NCI-H69 (cell line): ENCODE data around the gene GOSR2.
"Not testable (repeated sequence)": the region's sequence is repeated elsewhere in the genome, so short reads cannot be mapped to it uniquely, and the experiment has no call there.

Experiments
- DNase-seq: peaks from one replicate; lab custom pipeline; 2025; lab: John Stamatoyannopoulos, UW

The GOSR2 gene

DNA sequence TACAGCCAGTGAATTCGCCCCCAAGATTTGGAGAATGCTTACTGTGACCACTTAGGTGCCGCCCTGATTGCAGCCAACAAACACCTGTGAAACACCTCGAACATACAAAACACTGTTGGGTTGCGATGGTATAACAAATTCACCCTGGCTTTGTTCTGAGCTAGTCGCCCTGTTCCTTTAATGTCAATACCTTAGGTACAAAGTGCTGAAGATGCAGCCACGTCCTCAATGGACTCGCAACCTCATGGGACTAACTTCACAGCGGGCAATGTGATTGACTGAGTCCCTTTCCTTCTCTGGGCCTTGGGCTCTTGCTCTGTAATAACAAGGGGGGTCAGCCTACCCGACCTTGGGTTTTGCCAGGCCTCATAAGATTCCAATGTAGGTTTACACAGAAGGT, 28.9 kb upstream of the GOSR2 start:
- no peak for DNase-seq

DNA sequence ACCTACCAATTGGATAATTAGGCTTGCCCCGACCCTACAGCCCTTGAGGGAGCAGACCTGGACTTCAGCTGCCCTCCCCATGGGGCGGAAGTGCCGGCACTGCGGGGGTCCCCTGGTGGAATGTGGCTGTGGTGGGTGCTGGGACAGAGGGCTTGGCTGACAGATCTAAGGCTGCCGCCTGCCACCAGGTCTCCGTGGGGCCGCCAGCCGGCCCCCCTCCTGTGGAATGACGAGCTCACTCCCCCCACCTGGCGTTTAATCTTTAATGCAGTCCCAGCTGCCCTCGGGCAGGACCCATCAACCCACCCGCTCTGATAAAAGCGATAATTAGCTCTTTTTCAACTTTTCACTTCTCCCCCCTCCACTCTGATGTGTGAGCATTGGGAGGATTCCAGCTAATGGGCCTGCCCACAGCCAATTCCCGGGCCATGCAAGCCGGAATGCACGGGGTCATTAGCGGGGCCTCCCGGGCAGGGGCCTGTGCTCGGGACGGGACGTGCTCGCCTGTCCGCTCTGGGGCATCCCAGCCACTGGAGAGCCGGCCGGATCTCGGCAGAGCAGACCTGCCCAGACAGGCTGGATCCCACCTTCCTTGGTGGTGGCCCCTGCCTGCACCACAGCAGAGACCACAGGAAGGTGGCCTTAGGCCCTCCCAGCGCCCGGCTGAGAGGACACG, 28.3 kb upstream of the GOSR2 start:
- DNase-seq, result no peak

DNA sequence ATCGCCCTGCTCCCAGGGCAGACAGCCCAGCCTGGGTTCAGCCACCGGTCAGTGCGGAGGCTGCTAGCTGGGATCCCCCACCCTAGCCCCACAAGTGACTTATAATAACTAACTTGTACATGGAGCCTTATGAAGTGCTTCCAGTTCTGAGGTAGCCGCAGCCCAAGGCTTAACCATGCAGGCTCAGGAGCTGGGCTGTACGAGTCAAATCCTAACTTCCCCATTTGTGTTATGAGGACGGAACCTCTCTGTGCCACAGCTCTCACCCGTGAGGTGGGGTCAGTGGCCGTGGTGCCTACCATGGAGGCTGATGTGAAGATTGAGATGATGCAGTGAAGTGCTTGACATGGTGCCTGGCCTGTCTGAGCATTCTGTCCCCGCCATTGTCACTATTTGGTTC, 27.8 kb upstream of the GOSR2 start:
- no peak for DNase-seq

DNA sequence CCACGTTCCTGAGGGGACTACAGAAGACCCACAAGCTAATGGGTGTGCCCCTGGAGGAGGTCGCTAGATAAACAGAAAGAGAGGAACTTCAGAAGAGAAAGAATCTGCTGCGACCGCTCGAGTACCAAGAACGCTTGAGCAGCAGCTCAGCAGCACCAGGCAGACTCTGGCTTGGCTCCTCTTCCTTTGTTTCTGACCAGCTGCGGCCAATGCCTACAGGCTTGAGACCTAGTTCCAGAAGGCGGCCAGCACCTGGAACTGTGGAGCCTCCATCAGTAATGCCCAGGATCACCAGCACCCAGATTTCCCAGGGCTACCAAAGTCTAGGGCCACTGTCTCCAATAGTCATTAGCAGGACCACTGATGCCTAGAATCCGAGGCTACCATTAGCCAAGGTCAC, 26.0 kb upstream of the GOSR2 start:
- no peak for DNase-seq

DNA sequence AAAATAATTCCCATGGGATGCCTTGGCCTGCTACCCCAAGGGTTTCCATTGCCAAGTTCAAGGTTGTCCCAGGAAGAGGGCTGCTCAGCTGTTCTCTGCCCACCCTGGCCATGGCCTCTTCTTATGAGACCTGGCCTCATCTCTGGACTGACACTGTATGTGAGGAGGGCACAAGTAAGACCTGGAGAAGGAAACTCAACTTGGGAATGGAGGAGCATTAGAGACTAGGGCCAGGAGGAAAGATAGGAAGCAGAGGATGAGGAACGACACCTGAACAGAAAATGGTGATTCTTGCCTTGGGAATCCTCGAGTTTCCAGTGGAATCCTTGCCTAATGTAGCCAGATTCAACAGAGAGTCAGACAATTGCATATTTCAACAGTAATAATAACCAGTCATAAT, 24.6 kb upstream of the GOSR2 start:
- DNase-seq, result no peak

DNA sequence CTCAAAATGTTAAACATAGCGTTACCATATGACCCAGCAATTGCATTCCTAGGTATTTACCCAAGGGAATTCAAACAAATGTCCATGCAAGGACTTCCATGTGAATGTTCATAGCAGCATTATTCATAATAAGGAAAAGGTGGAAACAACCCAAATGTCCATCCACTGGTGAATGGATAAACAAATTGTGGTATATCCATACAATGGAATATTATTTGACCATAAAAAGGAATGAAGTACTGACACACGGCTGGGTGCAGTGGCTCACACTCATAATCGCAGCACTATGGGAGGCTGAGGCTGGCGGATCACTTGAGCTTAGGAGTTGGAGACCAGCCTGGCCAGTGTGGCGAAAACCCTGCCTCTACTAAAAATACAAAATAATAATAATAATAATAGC, 24.1 kb upstream of the GOSR2 start:
- DNase-seq, result no peak

DNA sequence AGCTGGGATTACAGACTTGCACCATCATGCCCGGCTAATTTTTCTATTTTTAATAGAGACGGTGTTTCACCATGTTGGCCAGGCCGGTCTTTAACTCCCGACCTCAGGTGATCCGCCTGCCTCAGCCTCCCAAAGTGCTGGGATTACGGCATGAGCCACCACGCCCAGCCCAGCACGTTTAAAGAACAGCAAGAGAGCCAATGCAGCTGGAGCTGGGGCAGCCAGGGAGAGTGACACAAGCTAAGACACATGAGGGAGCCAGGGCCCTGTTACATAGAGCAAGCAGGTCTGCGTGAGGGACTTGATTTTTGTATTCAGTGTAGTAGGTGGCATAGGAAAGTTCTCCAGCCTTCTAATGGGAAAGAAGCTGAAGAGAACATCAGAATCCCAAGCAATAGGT, 21.7 kb upstream of the GOSR2 start:
- no peak for DNase-seq

DNA sequence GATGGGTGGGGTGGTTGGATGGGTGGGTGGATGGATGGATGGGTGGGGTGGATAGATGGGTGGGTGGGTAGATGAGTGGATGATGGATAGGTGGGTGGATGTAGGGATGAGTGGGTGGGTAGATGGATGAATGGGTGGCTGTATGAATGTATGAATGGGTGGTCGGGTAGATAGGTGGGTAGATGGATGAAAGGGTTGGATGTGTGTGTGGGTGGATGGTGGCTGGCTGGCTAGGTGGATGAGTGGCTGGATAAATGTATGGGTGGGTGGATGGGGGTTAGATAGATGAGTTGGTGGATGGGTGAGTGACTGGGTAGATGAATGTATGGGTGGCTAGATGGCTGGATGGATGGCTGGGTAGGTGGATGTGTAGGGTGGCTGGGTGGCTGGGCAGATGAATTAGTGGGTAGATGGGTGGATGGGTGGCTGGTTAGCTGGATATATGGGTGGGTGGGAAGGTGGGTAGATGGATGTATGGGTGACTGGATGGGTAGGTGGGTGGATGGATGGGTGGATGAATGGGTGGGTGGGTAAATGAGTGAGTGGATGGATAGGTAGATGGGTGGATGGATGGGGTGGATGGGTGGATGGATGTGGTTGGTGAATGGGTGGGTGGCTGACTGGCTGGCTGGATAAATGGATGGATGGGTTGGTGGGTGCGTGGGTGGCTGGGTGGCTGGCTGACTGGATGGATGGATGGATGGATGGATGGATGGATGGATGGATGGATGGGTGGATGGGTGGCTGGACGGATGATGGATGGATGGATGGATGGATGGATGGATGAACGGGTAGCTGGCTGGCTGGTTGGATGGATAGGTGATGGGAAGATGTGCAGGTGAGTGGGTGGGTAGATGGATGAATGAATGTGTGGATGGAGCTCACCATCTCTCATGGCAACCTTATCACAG, 18.9 kb upstream of the GOSR2 start:
- no peak for DNase-seq

DNA sequence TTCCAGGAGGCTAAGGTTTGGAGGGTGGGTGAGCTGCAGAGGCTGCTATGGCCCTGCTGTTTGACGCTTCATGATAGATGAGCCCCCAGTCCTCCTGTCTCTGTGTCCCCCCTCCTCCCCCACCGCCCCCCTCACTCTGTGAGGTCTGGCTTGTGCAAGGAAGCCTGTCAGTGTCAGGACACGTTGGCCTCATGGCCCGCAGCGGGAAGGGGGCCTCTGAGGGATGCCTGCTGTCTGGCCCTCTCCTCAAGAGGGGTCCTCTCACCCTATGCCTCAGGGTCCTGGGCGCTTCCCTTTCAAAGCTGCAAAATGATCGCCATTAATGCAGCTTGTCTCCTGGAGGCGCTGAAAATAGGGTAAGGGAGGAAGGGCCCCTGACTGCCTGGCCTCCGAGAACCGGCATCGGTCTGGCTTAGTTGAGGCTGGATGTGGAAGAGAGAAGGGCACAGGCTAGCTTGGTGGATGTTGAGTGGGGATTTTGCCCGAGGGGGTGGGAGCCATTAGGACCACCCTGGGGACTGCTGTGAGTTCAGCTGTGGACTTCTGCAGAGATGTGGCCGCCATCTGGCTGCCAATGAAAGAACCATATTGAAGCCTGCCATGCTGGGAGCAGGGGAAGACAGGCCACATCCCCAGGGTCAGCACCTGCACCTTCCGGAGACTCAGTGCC, 14.8 kb upstream of the GOSR2 start:
- no peak for DNase-seq

DNA sequence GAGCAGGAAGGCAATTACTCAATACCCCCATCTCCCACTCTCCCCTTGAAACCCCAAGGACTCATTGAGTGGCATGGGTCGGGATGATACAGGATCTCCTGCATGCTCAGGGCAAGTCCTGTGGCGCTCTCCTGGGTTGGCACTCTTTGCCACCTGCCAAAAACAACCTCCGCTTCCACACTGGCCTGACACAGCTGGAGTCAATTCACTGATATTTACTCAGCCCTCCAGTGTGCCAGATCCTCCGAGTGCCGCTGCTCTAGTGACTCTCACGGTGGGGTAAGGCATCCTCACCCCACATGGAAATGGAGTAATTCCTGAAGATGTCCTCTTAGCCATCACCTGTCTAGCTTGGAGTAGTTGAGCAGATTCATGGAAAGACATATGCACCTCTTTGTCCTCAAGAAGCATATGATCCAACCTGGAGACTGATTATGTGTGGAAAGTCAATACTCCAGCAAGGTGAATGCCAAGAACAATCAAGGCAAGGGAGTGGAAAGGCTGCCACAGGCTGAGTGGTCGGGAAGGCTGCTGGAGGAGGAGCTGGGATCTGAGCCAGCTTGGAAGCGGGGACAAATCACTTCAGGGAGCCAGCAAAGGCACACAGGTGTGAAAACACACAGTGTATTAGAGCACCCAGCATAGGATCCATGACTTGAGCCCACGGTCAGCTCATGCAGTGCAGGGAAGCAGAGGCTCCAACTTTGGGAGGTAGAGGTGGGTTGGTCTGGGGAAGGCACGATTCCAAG, 12.6 kb upstream of the GOSR2 start:
- DNase-seq, result peak; percentile 88

DNA sequence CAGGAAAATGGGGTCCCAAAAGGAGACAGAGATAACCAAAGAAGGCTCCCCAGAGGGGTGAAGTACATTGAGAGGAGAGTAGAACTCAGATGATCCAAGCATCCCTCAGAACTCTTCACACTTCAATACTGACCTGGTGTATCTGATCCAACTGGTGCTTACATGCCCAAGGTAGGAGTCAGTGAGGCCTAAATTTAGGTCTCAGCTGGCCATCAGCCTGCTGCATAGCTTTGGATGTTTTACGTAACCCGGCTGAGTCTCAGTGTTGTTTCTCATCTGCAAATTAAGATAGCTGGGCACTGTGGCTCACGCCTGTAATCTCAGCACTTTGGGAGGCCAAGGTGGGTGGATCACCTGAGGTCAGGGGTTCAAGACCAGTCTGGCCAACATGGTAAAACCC, 11.6 kb upstream of the GOSR2 start:
- DNase-seq, result no peak

DNA sequence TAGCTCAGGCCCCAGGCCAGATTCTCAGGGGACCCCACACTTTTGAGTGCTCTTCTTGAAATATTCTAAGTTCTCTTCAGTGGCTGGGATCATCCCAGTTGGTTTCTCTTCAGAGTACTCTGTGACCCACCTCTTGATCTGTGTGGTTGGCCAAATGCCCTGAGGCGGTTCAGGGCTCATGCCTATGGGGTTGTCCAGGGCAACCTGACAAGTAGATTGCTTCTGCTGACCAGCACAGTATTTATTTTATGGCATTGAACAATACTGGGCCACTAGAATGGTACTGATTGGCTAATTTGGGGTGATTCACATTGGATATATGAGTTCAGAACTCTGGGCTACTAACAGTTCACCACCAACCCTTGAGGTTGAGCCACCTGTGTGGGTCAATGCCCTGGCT, 7.4 kb upstream of the GOSR2 start:
- no peak for DNase-seq

DNA sequence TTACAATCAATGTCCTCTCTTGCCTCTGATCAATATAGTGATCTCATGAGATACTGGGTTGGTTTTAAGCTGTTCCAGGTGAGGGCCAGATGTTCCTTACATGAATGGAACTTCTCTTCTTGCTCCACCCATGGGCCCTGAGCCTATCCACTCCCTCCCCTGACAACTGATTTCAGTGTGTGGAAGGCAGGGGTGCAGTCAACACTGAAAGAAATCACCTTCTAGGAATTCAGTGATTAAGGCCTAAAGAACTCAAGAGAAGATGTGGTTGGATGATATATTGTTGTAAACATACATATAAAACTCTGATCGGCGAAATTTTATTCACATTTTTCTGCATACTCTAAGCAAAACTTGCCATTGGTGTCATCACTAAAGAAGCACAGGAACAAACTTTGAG, 6.7 kb upstream of the GOSR2 start:
- DNase-seq, result no peak

DNA sequence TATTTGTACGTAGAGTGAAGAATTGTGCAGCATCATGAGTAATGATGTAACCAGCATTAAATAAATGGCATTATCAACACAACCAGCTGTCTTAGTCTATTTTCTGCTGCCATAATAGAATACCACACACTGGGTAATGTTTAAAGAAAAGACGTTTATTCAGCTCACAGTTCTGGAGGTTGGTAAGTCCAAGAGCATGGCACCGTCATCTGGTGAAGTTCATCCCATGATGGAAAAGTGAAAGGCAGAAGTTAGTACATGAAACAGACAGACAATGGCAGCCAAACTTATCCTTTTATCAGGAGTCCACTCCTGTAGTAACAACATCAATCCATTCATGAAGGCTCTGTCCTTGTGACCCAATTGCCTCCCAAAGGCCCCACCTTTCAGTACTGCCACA, 6.3 kb upstream of the GOSR2 start:
- no peak for DNase-seq

DNA sequence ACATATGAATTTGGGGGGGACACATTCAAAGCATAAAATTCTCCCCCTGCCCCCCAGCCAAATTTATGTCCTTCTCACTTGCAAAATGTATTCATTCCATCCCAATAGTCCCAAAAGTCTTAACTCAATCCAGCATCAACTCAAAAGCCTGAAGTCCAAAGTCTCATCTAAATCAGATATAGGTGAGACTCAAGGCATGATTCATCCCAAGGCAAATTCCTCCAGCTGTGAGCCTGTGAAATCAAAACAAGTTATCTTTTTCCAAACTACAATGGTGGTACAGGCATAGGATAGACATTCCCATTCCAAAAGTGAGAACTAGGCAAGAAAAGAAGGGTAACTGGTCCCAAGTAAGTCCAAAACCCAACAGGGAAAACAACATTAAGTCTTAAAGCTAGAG, 5.9 kb upstream of the GOSR2 start:
- DNase-seq, result no peak

DNA sequence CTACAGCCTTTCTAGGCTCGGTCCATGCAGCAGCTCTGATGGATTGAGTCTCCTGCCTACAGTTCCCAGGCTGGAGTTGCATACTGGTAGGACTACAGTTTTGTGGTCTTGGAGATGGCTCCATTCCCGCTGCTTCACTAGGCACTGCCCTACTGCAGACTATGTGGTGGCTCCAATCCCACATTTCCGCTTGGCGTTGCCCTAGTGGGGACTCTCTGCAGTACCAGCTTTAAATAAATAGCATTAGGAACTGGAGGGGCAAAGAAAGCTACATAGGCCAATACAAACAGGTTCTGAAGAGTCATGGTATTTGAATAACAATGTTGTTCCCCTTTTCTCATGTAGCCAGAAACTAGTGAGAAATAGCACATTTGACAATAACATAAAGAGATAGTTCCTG, 5.4 kb upstream of the GOSR2 start:
- DNase-seq, result no peak

DNA sequence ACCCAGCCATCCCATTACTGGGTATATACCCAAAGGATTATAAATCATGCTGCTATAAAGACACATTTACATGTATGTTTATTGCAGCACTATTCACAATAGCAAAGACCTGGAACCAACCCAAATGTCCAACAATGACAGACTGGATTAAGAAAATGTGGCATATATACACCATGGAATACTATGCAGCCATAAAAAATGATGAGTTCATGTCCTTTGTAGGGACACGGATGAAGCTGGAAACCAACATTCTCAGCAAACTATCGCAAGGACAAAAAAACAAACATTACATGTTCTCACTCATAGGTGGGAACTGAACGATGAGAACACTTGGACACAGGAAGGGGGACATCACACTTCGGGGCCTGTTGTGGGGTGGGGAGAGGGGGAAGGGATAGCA, 998 bp upstream of the GOSR2 start:
- DNase-seq, result not testable (repeated sequence)

DNA sequence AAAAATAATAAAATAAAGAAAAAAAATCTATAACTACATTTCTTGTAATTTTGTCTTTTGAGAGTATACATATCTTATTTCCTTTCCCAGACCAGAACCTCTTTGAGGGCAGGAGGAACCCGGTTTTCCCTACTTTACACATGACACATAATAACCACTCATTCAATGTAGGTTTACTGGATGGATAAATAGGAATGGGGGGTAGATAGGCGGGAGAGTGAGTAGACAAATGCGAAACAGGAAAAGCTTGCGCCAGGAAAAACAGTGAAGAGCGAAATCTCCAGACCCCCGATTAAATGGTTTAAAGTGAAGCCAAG, 515 bp upstream of the GOSR2 start:
- no peak for DNase-seq

DNA sequence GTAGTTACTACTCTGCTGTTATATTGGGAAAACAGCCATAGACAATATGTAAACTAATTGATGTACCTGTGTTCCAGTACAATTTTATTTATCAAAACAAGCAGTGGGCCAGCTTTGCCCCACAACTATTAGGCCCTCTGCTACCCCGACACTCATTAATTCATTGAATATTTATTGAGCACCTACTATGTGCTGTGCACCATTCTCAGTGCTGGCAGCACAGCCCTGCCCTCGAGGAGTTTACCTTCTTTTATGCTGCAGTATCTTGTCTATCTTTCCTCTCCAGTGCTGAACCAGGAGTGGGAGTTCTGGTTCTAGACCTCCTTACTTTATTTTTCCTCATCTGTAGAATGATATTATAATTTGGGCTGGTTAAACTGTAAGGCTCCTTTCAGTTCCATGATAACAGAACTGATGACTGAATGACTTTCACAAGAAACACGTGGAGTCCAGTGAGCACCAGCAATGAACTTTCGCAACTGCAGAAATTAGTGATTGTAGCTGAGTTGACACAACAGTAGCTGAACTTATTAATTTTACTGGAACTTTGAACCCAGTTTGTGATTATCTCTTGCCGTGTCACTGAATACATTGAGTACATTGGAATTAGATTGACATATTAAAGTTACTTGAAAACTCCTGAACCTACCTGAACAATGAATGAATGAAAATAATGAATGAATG, 2.4 kb downstream of the GOSR2 start:
- no peak for DNase-seq

DNA sequence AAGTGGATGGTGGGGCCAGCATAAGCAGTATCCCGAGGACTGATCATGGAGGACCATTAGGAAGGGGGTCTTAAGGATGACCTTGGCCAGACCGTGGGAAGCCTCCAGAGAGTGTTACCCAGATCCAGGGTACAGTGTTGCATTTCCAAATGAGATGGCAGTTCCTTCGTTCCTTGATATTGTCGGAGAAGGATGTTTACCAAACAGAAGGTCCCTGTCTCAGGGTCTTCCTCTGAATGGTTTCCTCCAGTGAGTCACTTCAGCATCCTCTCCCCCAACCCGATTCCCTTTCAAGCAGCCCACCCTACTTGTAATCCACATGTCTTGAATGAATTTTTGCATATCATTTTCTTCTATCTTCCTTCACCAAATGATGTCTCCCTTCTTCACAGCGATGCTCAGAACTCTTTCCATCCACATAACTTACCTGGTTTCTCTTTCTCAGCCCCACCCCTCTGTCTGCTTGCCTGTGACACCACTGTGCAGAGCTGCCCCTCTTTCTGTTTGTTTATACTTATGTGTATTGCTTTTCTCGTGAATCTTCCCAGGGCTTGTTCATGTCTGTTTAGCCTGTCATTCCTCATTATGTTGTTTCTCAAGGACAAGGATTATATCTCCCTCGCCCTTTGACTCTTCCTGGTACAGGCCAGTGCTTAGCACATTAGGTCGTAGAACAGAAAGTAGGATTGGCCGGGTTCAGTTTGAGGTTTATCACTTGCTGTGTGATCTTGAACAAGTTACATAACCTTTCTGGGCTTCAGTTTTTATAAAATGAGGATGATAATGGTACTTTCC, 5.7 kb downstream of the GOSR2 start:
- DNase-seq, result no peak

DNA sequence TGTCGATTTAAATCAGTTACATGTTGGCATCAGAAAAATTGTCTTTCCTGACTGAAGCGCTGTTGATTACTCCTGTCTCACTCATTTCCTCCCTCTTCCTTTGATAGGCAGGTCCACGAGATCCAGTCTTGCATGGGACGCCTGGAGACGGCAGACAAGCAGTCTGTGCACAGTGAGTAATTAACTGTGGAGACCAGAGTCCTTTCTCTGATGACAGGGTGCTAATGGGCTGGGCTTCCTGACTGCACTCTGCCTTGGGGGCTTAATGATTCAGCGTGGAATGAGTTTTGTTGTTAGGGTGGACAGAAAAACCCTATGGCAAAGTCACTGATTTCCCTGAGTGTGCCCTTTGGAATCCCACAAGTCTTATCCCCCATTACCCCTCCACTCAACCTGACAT, 6.5 kb downstream of the GOSR2 start:
- DNase-seq, result no peak
